Astrocyte (in vitro differentiated cells and primary cell): ENCODE results near the gene PLEKHA5. TPM values are rescaled to one million over a fixed set of nuclear protein-coding genes. Genes with fewer than 3 reads are reported as not detected.
A peak's percentile ranks its signal among the peaks of the same experiment; 100 is the strongest.

Experiments
- DNase-seq: peaks from one replicate; pipeline ENCODE4 v3.0.0-alpha.2; 2010; ENCODE audit warnings: low read depth
- FAIRE-seq: peaks from 2 replicates; lab custom pipeline; 2011; peaks lifted over from hg19 to GRCh38; lab: Jason Lieb, UNC
- H2AFZ ChIP-seq: 2 replicates; pipeline ENCODE4 v1.6.0; 2012; ENCODE audit warnings: low read depth, low read length, inconsistent platforms
- H3K27ac ChIP-seq: 2 replicates; pipeline ENCODE4 v1.5.1; 2011; ENCODE audit warnings: low read depth, low read length, inconsistent platforms
- H3K27me3 ChIP-seq: 2 replicates; pipeline ENCODE4 v1.6.0; 2011; ENCODE audit warnings: low read length, inconsistent platforms; ENCODE audit not compliant: insufficient read depth
- H3K36me3 ChIP-seq: 2 replicates; pipeline ENCODE4 v1.5.1; 2011; ENCODE audit warnings: low read length, inconsistent platforms; ENCODE audit not compliant: insufficient read depth
- H3K4me1 ChIP-seq: 2 replicates; pipeline ENCODE4 v1.5.1; 2011; ENCODE audit warnings: low read length, inconsistent platforms; ENCODE audit not compliant: insufficient read depth
- H3K4me2 ChIP-seq: 2 replicates; pipeline ENCODE4 v1.6.0; 2012; ENCODE audit warnings: low read length, inconsistent platforms
- H3K4me3 ChIP-seq: 2 replicates; pipeline ENCODE4 v1.5.1; 2011; ENCODE audit warnings: low read depth, mild to moderate bottlenecking, low read length, inconsistent platforms; ENCODE audit not compliant: insufficient read depth
- H3K79me2 ChIP-seq: 2 replicates; pipeline ENCODE4 v1.6.0; 2012; ENCODE audit warnings: mild to moderate bottlenecking, low read length, inconsistent platforms; ENCODE audit not compliant: insufficient read depth
- H3K9ac ChIP-seq: 2 replicates; pipeline ENCODE4 v1.6.0; 2012; ENCODE audit warnings: mild to moderate bottlenecking, low read length, inconsistent platforms
- H3K9me3 ChIP-seq: 2 replicates; pipeline ENCODE4 v1.5.1; 2012; ENCODE audit warnings: low read depth, mild to moderate bottlenecking, low read length, inconsistent platforms; ENCODE audit not compliant: insufficient read depth
- H4K20me1 ChIP-seq: 2 replicates; pipeline ENCODE4 v1.6.0; 2012; ENCODE audit warnings: low read length, inconsistent platforms; ENCODE audit not compliant: insufficient read depth
- H3K27ac Mint-ChIP-seq: one replicate; pipeline ENCODE4 v1.8.0; 2021; ENCODE audit warnings: mild to moderate bottlenecking, mixed read lengths; ENCODE audit not compliant: unreplicated experiment
- H3K27me3 Mint-ChIP-seq: one replicate; pipeline ENCODE4 v1.8.0; 2021; ENCODE audit warnings: low read depth, mixed read lengths; ENCODE audit not compliant: unreplicated experiment
- H3K36me3 Mint-ChIP-seq: one replicate; pipeline ENCODE4 v1.8.0; 2021; ENCODE audit warnings: low read depth, mixed read lengths; ENCODE audit not compliant: unreplicated experiment
- H3K4me1 Mint-ChIP-seq: one replicate; pipeline ENCODE4 v1.8.0; 2021; ENCODE audit warnings: low read depth, mixed read lengths; ENCODE audit not compliant: unreplicated experiment
- H3K4me3 Mint-ChIP-seq: one replicate; pipeline ENCODE4 v1.8.0; 2021; ENCODE audit warnings: mild to moderate bottlenecking, moderate library complexity, mixed read lengths; ENCODE audit not compliant: unreplicated experiment
- H3K9me3 Mint-ChIP-seq: one replicate; pipeline ENCODE4 v1.8.0; 2021; ENCODE audit warnings: mild to moderate bottlenecking, mixed read lengths; ENCODE audit not compliant: unreplicated experiment
- EZH2 ChIP-seq: IDR thresholded peaks from 2 replicates; pipeline ENCODE4 v1.6.1; 2012; ENCODE audit warnings: mild to moderate bottlenecking, low read length, inconsistent platforms; ENCODE audit not compliant: insufficient read depth
- total RNA-seq: library from RNA; stranded (reverse); gene quantifications from 2 replicates; pipeline ENCODE4 v1.2.1, GENCODE V29; 2021
- TF ChIP-seq, protein P1 (sequence below): IDR thresholded peaks from 2 replicates; pipeline ENCODE4 v1.5.1; 2011; ENCODE audit warnings: low read depth, mild to moderate bottlenecking, inconsistent platforms, low read length, moderate library complexity; ENCODE audit not compliant: insufficient read depth

Gene PLEKHA5
- total RNA-seq, 1 donor from 2014 or later, result 38.9 TPM

GRCh38 chr12:19128485-19128884, 1.0 kb upstream of the PLEKHA5 start:
- Histone ChIP-seq H3K9me3 (peaks cover 6% of the 10 kb centered on the region), H3K4me2 (no peak overlapping the region), H3K9ac (no peak overlapping the region), H3K79me2 (peaks cover 32% of the 10 kb centered on the region), H3K4me3 (no peak overlapping the region), H3K4me1 (peaks cover 11% of the 10 kb centered on the region), H4K20me1 (peaks cover 3% of the 10 kb centered on the region), H3K36me3 (no peaks in the 10 kb centered on the region), H3K27me3 (no peaks in the 10 kb centered on the region), H2AFZ (no peak overlapping the region), H3K27ac (no peak overlapping the region)
- Mint-ChIP-seq H3K4me3 (peak overlapping the region; percentile 48), H3K27me3 (no peaks in the 10 kb centered on the region), H3K9me3 (peaks cover 10% of the 10 kb centered on the region), H3K27ac (no peak overlapping the region), H3K4me1 (peaks cover 17% of the 10 kb centered on the region), H3K36me3 (no peaks in the 10 kb centered on the region)
- FAIRE-seq, result no peak
- DNase-seq, result no peak
- TF ChIP-seq EZH2, result no peak
- TF ChIP-seq, protein P1, sequence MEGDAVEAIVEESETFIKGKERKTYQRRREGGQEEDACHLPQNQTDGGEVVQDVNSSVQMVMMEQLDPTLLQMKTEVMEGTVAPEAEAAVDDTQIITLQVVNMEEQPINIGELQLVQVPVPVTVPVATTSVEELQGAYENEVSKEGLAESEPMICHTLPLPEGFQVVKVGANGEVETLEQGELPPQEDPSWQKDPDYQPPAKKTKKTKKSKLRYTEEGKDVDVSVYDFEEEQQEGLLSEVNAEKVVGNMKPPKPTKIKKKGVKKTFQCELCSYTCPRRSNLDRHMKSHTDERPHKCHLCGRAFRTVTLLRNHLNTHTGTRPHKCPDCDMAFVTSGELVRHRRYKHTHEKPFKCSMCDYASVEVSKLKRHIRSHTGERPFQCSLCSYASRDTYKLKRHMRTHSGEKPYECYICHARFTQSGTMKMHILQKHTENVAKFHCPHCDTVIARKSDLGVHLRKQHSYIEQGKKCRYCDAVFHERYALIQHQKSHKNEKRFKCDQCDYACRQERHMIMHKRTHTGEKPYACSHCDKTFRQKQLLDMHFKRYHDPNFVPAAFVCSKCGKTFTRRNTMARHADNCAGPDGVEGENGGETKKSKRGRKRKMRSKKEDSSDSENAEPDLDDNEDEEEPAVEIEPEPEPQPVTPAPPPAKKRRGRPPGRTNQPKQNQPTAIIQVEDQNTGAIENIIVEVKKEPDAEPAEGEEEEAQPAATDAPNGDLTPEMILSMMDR, result no peak

- H3K4me3 Mint-ChIP-seq, result peak overlapping the region; percentile 48
- peaks cover 22% of the 10 kb centered on the region for H3K4me1 Mint-ChIP-seq
- Histone ChIP-seq H2AFZ (peak overlapping the region; percentile 71), H3K4me1 (peaks cover 11% of the 10 kb centered on the region), H3K9ac (peak overlapping the region; percentile 79), H3K9me3 (peaks cover 6% of the 10 kb centered on the region), H3K27me3 (no peaks in the 10 kb centered on the region), H3K4me2 (peak overlapping the region; percentile 82), H3K4me3 (peak overlapping the region; percentile 55), H3K79me2 (peaks cover 38% of the 10 kb centered on the region), H3K27ac (peak overlapping the region; percentile 58), H3K36me3 (no peaks in the 10 kb centered on the region), H4K20me1 (peaks cover 3% of the 10 kb centered on the region)
- H3K36me3 Mint-ChIP-seq, result no peaks in the 10 kb centered on the region
- no peak for DNase-seq
- no peak for FAIRE-seq
- no peak overlapping the region for H3K27ac Mint-ChIP-seq
- TF ChIP-seq EZH2, result no peak
- TF ChIP-seq, protein P1, result no peak
- no peaks in the 10 kb centered on the region for H3K27me3 Mint-ChIP-seq
- peaks cover 10% of the 10 kb centered on the region for H3K9me3 Mint-ChIP-seq
These were observed 429 bp upstream of the PLEKHA5 start for GRCh38 chr12:19129122-19129485.

GRCh38 chr12:19130224-19131024, 891 bp downstream of the PLEKHA5 start:
- peak overlapping the region; percentile 95 for H2AFZ ChIP-seq
- H3K4me1 Mint-ChIP-seq, result peaks cover 24% of the 10 kb centered on the region
- H3K9me3 Mint-ChIP-seq, result peaks cover 7% of the 10 kb centered on the region
- peaks cover 6% of the 10 kb centered on the region for H3K9me3 ChIP-seq
- H4K20me1 ChIP-seq, result peaks cover 7% of the 10 kb centered on the region
- DNase-seq (peak; percentile 26), FAIRE-seq (no peak)
- peak overlapping the region; percentile 93 for H3K27ac Mint-ChIP-seq
- H3K79me2 ChIP-seq, result peaks cover 52% of the 10 kb centered on the region
- H3K4me3 ChIP-seq, result peak overlapping the region; percentile 82
- H3K27me3 Mint-ChIP-seq, result no peaks in the 10 kb centered on the region
- peak overlapping the region; percentile 69 for H3K27ac ChIP-seq
- H3K36me3 Mint-ChIP-seq, result no peaks in the 10 kb centered on the region
- H3K4me3 Mint-ChIP-seq, result peak overlapping the region; percentile 93
- H3K36me3 ChIP-seq, result peaks cover 3% of the 10 kb centered on the region
- peak overlapping the region; percentile 91 for H3K9ac ChIP-seq
- H3K27me3 ChIP-seq, result no peaks in the 10 kb centered on the region
- no peak for TF ChIP-seq EZH2
- TF ChIP-seq, protein P1, result no peak
- H3K4me1 ChIP-seq, result peaks cover 10% of the 10 kb centered on the region
- H3K4me2 ChIP-seq, result peak overlapping the region; percentile 90
